Measurements from ENCODE around the gene TXNDC11.

The TXNDC11 gene

DNA sequence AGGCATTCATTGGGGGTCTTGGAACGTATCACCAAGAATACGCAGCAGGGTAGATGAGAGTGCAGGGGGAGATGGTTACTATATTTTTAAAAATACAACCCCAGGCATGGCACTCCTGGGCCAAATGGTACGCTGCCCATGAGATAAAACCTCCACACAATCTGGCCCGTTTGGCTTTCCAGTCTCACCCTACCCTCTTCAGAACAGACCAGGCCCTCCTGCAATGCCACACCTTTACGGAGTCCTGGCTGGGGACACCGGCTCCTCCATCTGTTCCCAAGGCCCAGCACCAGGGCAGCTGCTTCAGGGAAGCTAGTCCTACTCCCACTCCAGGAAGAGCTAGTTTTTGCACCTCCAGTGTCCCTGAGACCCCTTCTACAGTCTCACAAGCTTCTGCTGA lies 50.0 kb downstream of the TXNDC11 start:
- no peak overlapping the region for H3K4me3 ChIP-seq (ENCODE audit: low read depth, low read length)
- TF ChIP-seq, protein P1, sequence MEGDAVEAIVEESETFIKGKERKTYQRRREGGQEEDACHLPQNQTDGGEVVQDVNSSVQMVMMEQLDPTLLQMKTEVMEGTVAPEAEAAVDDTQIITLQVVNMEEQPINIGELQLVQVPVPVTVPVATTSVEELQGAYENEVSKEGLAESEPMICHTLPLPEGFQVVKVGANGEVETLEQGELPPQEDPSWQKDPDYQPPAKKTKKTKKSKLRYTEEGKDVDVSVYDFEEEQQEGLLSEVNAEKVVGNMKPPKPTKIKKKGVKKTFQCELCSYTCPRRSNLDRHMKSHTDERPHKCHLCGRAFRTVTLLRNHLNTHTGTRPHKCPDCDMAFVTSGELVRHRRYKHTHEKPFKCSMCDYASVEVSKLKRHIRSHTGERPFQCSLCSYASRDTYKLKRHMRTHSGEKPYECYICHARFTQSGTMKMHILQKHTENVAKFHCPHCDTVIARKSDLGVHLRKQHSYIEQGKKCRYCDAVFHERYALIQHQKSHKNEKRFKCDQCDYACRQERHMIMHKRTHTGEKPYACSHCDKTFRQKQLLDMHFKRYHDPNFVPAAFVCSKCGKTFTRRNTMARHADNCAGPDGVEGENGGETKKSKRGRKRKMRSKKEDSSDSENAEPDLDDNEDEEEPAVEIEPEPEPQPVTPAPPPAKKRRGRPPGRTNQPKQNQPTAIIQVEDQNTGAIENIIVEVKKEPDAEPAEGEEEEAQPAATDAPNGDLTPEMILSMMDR (IDR thresholded peaks at IDR 0.05; ENCODE audit: control insufficient read depth, extremely low read depth, insufficient read depth): no peak
- DNase-seq (ENCODE audit: low read depth): no peak

- DNase-seq (ENCODE audit: low read depth): no peak
- TF ChIP-seq, protein P1 (IDR thresholded peaks at IDR 0.05; ENCODE audit: control insufficient read depth, extremely low read depth, insufficient read depth): no peak
- no peak overlapping the region for H3K4me3 ChIP-seq (ENCODE audit: low read depth, low read length)
Observed at GRCh38 chr16:11692171-11692570, 50.5 kb downstream of the TXNDC11 start.

- DNase-seq (ENCODE audit: low read depth): no peak
- no peak overlapping the region for H3K4me3 ChIP-seq (ENCODE audit: low read depth, low read length)
- TF ChIP-seq, protein P1 (IDR thresholded peaks at IDR 0.05; ENCODE audit: control insufficient read depth, extremely low read depth, insufficient read depth): no peak
Observed at GRCh38 chr16:11691771-11692170, 50.9 kb downstream of the TXNDC11 start.

DNA sequence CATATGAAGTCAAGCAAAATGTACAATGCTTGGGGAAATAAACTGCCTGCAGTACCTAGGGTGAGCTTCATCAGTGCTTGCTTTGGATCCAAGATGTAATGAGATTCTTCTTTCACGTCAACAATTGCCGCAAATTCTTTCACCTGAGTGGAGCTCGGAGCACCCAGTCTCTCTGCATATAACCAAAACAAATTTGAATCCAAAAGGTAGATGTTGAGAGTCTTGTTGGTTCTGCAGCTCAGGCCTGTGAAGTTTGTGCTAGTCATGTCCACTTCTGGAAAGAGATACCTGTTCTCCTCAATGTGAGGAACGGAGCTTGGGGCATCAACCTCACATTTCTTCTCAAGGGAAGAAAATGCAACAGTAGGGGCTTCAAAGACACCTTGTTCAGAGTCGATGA lies 51.4 kb downstream of the TXNDC11 start:
- H3K4me3 ChIP-seq (ENCODE audit: low read depth, low read length): no peak overlapping the region
- no peak for DNase-seq (ENCODE audit: low read depth)
- TF ChIP-seq, protein P1 (IDR thresholded peaks at IDR 0.05; ENCODE audit: control insufficient read depth, extremely low read depth, insufficient read depth): no peak

DNA sequence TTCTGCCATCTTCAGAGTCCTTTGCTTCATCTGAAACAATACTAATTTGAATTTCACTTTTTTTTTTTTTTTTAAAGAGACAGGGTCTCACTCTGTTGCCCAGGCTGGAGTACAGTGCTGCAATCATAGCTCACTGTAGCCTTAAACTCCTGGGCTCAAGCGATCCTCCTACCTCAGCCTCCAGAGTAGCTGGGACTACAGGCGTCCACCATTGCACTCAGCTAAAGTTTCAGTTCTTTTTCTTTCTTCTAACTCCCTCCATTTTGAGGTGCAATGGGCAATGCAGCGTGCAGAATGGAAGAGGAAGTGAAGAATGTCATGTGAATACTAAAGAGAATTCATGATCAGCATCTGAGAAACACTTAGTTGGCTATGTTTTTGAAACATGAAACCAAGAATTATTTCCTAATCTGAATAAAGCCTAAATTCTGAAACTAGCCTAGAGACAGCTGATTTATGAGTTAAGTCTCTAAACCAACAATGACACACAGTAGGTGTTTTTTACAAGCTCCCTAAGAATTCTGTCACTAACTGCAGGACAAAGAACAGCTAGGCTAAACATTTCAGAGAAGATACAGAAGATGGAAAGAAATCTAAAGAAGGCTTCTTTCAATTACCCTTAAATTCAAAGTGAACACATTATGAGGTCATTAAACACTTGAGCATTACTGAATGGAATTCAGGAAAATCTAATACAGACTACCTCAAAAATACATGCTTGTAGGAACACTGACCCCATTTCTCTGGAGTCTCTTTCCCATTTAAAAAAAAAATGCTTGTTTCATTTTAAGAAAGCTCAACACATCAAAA lies 53.4 kb downstream of the TXNDC11 start:
- TF ChIP-seq, protein P1 (IDR thresholded peaks at IDR 0.05; ENCODE audit: control insufficient read depth, extremely low read depth, insufficient read depth): no peak
- no peak for DNase-seq (ENCODE audit: low read depth)
- peak overlapping the region; percentile 31; the same call in 1 of the 2 replicates for H3K4me3 ChIP-seq (ENCODE audit: low read depth, low read length)

- no peak for DNase-seq (ENCODE audit: low read depth)
- H3K4me3 ChIP-seq (ENCODE audit: low read depth, low read length): no peak overlapping the region
- TF ChIP-seq, protein P1 (IDR thresholded peaks at IDR 0.05; ENCODE audit: control insufficient read depth, extremely low read depth, insufficient read depth): no peak
Observed at GRCh38 chr16:11688520-11688886, 54.2 kb downstream of the TXNDC11 start.
